ENCODE measurements around the gene C2CD4C.
"Not testable (repeated sequence)": the region's sequence is repeated elsewhere in the genome, so short reads cannot be mapped to it uniquely, and the experiment has no call there.

C2CD4C gene

GRCh38 chr19:367963-368629, 40.9 kb downstream of the C2CD4C start:
- DNase-seq (ENCODE audit: low read depth in 4 of 4, low spot score in 1 of 4): no peak

GRCh38 chr19:367561-367960, 41.4 kb downstream of the C2CD4C start:
- no peak for DNase-seq (ENCODE audit: low read depth in 4 of 4, low spot score in 1 of 4)

GRCh38 chr19:366951-367350, 42.0 kb downstream of the C2CD4C start:
- no peak for DNase-seq (ENCODE audit: low read depth in 4 of 4, low spot score in 1 of 4)

GRCh38 chr19:366205-366783, 42.7 kb downstream of the C2CD4C start:
- no peak for DNase-seq (ENCODE audit: low read depth in 4 of 4, low spot score in 1 of 4)

- DNase-seq (ENCODE audit: low read depth in 4 of 4, low spot score in 1 of 4): no peak
Observed at GRCh38 chr19:364496-365287, 44.3 kb downstream of the C2CD4C start.

- no peak for DNase-seq (ENCODE audit: low read depth in 4 of 4, low spot score in 1 of 4)
Observed at GRCh38 chr19:362683-363082, 46.3 kb downstream of the C2CD4C start.

GRCh38 chr19:362154-362553, 46.8 kb downstream of the C2CD4C start:
- no peak for DNase-seq (ENCODE audit: low read depth in 4 of 4, low spot score in 1 of 4)

- no peak for DNase-seq (ENCODE audit: low read depth in 4 of 4, low spot score in 1 of 4)
Observed at GRCh38 chr19:359653-359925, 49.4 kb downstream of the C2CD4C start.

GRCh38 chr19:355536-355935, 53.4 kb downstream of the C2CD4C start:
- DNase-seq (ENCODE audit: low read depth in 4 of 4, low spot score in 1 of 4): not testable (repeated sequence)

Data from stimulated activated CD4-positive, alpha-beta T cell treated with anti-CD3 and anti-CD28 coated beads, Interleukin-1b, Interleukin-23, amount 100 ng/mL, for 24 hours (primary cell).